ENCODE measurements around the gene RNF4.

- TF ChIP-seq CTCF (conservative IDR thresholded peaks at IDR 0.05) (no peak), ZFX (IDR thresholded peaks at IDR 0.05) (no peak)
These were observed 16.1 kb downstream of the RNF4 start for GRCh38 chr4:2484993-2485392.

Data from C4-2B (cell line).